Trophoblast cell (in vitro differentiated cells and primary cell): ENCODE measurements around the gene AHNAK2. TPM values are rescaled to one million over a fixed set of nuclear protein-coding genes. Genes with fewer than 3 reads are reported as not detected.
"Not testable (repeated sequence)": the region's sequence is repeated elsewhere in the genome, so short reads cannot be mapped to it uniquely, and the experiment has no call there.

Source experiments
- DNase-seq, 2 donors: peaks; one replicate each; pipeline ENCODE4 v3.0.0-alpha.2; 2016
- H2AFZ ChIP-seq: 2 replicates; pipeline ENCODE4 v1.6.1; 2013; ENCODE audit warnings: low read length, moderate library complexity, mild to moderate bottlenecking; ENCODE audit not compliant: insufficient read depth, poor library complexity
- H2AK5ac ChIP-seq: 2 replicates; pipeline ENCODE4 v1.6.1; 2013; ENCODE audit warnings: mild to moderate bottlenecking, low read length
- H2BK120ac ChIP-seq: 2 replicates; pipeline ENCODE4 v1.6.1; 2013; ENCODE audit warnings: low read length, mild to moderate bottlenecking, moderate library complexity; ENCODE audit not compliant: insufficient read depth, poor library complexity
- H2BK12ac ChIP-seq: 2 replicates; pipeline ENCODE4 v1.6.1; 2013; ENCODE audit warnings: mild to moderate bottlenecking, low read length, moderate library complexity
- H2BK5ac ChIP-seq: 2 replicates; pipeline ENCODE4 v1.6.1; 2013; ENCODE audit warnings: low read length, low read depth, moderate library complexity, mild to moderate bottlenecking; ENCODE audit not compliant: poor library complexity
- H3K14ac ChIP-seq: 2 replicates; pipeline ENCODE4 v1.6.1; 2013; ENCODE audit warnings: mild to moderate bottlenecking, low read length
- H3K18ac ChIP-seq: 2 replicates; pipeline ENCODE4 v1.6.1; 2013; ENCODE audit warnings: mild to moderate bottlenecking, low read length
- H3K23ac ChIP-seq: 2 replicates; pipeline ENCODE4 v1.6.1; 2013; ENCODE audit warnings: low read length
- H3K27ac ChIP-seq: 2 replicates; pipeline ENCODE4 v1.5.1; 2013; ENCODE audit warnings: low read depth, mild to moderate bottlenecking, inconsistent platforms, low read length, moderate library complexity
- H3K27me3 ChIP-seq: 2 replicates; pipeline ENCODE4 v1.6.1; 2013; ENCODE audit warnings: inconsistent platforms, mild to moderate bottlenecking, low read length, moderate library complexity; ENCODE audit not compliant: insufficient read depth
- H3K36me3 ChIP-seq, 2 experiments: 1 replicate in 1 of 2; 2 replicates in 1 of 2; pipeline ENCODE4 v1.6.1; 2013; ENCODE audit warnings: low read length in 2 of 2, mild to moderate bottlenecking in 2 of 2, moderate library complexity in 1 of 2; ENCODE audit not compliant: insufficient read depth in 2 of 2, control insufficient read depth in 1 of 2
- H3K4ac ChIP-seq: 2 replicates; pipeline ENCODE4 v1.6.1; 2013; ENCODE audit warnings: low read depth, mild to moderate bottlenecking, low read length, moderate library complexity
- H3K4me1 ChIP-seq, 2 experiments: 1 replicate in 1 of 2; 2 replicates in 1 of 2; pipeline ENCODE4 v1.6.1; 2013; ENCODE audit warnings: low read length in 2 of 2, mild to moderate bottlenecking in 2 of 2, moderate library complexity in 1 of 2; ENCODE audit not compliant: insufficient read depth in 2 of 2, control insufficient read depth in 1 of 2
- H3K4me2 ChIP-seq: 2 replicates; pipeline ENCODE4 v1.6.1; 2013; ENCODE audit warnings: inconsistent platforms, mild to moderate bottlenecking, low read length, moderate library complexity
- H3K4me3 ChIP-seq: 2 replicates; pipeline ENCODE4 v1.5.1; 2013; ENCODE audit warnings: mild to moderate bottlenecking, low read depth, low read length, inconsistent platforms
- H3K79me1 ChIP-seq: one replicate; pipeline ENCODE4 v1.6.1; 2013; ENCODE audit warnings: low read length
- H3K79me2 ChIP-seq: 2 replicates; pipeline ENCODE4 v1.6.1; 2013; ENCODE audit warnings: low read length, mild to moderate bottlenecking; ENCODE audit not compliant: control insufficient read depth, insufficient read depth, poor library complexity
- H3K9ac ChIP-seq: 2 replicates; pipeline ENCODE4 v1.6.1; 2013; ENCODE audit warnings: mild to moderate bottlenecking, low read length
- H3K9me3 ChIP-seq: 2 replicates; pipeline ENCODE4 v1.6.1; 2013; ENCODE audit warnings: low read depth, mild to moderate bottlenecking, control low read depth, inconsistent platforms, low read length; ENCODE audit not compliant: insufficient read depth
- H4K12ac ChIP-seq: 2 replicates; pipeline ENCODE4 v1.6.1; 2013; ENCODE audit warnings: low read depth, mild to moderate bottlenecking, low read length, moderate library complexity
- H4K8ac ChIP-seq: 2 replicates; pipeline ENCODE4 v1.6.1; 2013; ENCODE audit warnings: low read depth, mild to moderate bottlenecking, low read length, moderate library complexity
- H4K91ac ChIP-seq: one replicate; pipeline ENCODE4 v1.6.1; 2013; ENCODE audit warnings: low read depth, mild to moderate bottlenecking, low read length, moderate library complexity
- WGBS: extraction: QIAGEN DNeasy Blood & Tissue Kit; methylation state at CpG from one replicate; pipeline ENCODE4 v1.1.7; 2013; ENCODE audit warnings: missing lambda C conversion rate; ENCODE audit not compliant: insufficient read length, insufficient coverage; ENCODE audit errors: extremely low coverage; 5-methylcytosine and 5-hydroxymethylcytosine counted together
- polyA plus RNA-seq: library from polyadenylated mRNA; stranded (reverse); fragments of 200-250 nt; gene quantifications from 2 replicates; pipeline ENCODE4 v1.2.3, GENCODE V29; 2013

AHNAK2 gene
- 1.2 and 1.5 TPM in 2 replicates for polyA plus RNA-seq

DNA sequence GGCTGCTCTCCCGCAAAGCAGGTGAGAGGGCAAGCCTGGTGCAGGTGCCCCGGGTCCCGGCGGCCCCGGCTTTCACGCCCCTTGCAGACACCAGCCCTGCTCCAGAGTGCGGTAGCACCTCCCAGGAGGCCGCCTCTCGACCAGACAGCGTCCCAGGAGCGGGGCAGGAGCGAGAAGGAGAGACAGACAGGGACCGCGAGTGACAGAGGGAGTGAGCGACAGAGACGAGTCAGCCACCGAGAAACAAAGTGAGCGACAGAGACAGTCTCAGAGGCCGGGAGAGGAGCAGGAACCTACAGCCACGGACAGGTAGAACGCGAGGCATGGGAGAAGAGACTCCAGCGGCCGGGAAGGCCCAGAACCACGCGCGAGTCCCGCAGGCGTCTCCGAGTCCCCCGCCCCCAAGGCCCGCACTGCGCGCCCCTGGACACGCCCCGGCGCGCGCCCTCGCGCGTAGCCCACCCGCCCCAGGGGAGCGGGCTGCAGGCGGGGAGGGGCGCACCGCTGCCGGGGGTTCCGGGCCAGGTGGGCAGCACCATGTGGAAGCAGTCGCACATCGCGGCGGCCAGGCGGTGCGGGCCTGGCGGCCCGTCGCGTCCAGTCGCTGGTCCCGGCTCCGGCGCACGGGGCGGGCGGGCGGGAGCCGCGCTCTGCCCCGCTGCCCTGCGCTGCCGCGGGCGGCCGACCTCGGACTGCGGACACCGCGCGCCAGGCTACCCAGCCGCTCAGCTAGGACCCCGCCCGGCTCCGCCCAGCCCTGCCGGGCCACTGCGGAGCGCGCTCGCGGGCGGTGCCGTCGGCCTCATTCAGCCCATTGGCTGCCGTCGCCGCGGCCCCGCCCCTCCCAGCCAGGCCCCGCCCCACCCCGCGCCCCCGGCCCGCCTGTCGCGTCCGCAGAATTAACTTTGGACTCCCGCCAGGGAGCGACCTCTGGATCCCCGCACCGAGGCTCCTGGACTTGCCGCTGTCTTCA lies at the start of gene AHNAK2:
Gene AHNAK2 (minus strand): TSS at position 694 of the 973 bp plus-strand sequence. CDS start 137 bp downstream, at position 557.
- no peak within 1 kb of the TSS for H3K18ac ChIP-seq
- peak within 1 kb of the TSS; percentile 69 for H3K4me2 ChIP-seq

DNA sequence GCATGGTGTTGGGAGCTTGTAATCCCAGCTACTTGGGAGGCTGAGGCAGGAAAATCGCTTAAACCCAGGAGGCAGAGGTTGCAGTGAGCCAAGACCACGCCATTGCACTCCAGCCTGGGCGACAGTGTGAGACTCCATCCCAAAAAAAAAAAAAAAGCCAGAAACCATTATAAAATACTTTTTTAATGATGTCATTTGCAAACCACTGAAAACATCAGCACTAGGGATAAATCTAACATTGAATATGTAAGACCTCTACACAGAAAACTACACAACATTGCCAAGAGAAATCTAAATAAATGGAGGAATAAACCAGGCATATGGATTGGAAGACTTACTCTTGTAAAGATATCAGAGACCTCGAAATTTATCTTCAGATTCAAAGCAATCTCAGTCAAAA lies 49.5 kb upstream of the AHNAK2 start:
- not testable (repeated sequence) for H2BK12ac ChIP-seq, H3K18ac ChIP-seq, H3K23ac ChIP-seq, H3K79me1 ChIP-seq, H3K4me2 ChIP-seq, H4K8ac ChIP-seq, H3K4me3 ChIP-seq, H3K14ac ChIP-seq, H3K4me1 ChIP-seq, H3K27ac ChIP-seq, H2BK120ac ChIP-seq, H2BK5ac ChIP-seq, H3K27me3 ChIP-seq, H2AFZ ChIP-seq, H3K9ac ChIP-seq, H4K12ac ChIP-seq, H3K9me3 ChIP-seq, H2AK5ac ChIP-seq, H3K36me3 ChIP-seq, H3K4ac ChIP-seq, H4K91ac ChIP-seq, H3K79me2 ChIP-seq, DNase-seq
- no CpG with 5 or more reads among the region's 4 CpGs for WGBS

More for the DNA sequence above, at the start of gene AHNAK2:
- Histone ChIP-seq H4K12ac (no peak within 1 kb of the TSS), H3K14ac (no peak within 1 kb of the TSS), H3K23ac (no peak within 1 kb of the TSS), H2BK120ac (no peak within 1 kb of the TSS), H3K27ac (no peak within 1 kb of the TSS), H4K8ac (no peak within 1 kb of the TSS), H3K27me3 (peaks cover 10% of the 10 kb centered on the region), H4K91ac (no peak within 1 kb of the TSS), H3K36me3 (no peaks in the 10 kb centered on the region), H3K79me1 (no peaks in the 10 kb centered on the region), H2AK5ac (no peak within 1 kb of the TSS), H3K4ac (no peak within 1 kb of the TSS), H2AFZ (no peak within 1 kb of the TSS), H3K79me2 (no peaks in the 10 kb centered on the region), H3K9ac (no peak within 1 kb of the TSS), H2BK12ac (no peak within 1 kb of the TSS), H2BK5ac (no peak within 1 kb of the TSS), H3K9me3 (peaks cover 9% of the 10 kb centered on the region), H3K4me1 (peaks cover 3 to 20% of the 10 kb centered on the region in 2 experiments), H3K4me3 (peak within 1 kb of the TSS; percentile 53)
- WGBS, result no CpG with 5 or more reads among the region's 111 CpGs
- DNase-seq, result peak; percentile 88

- Histone ChIP-seq H3K79me1 (no peaks in the 10 kb centered on the region), H2BK120ac (no peak overlapping the region), H3K27ac (no peak overlapping the region), H3K18ac (no peak overlapping the region), H3K27me3 (no peaks in the 10 kb centered on the region), H3K4me1 (peaks cover 0 to 1% of the 10 kb centered on the region in 2 experiments), H4K91ac (no peak overlapping the region), H3K4me3 (no peak overlapping the region), H4K8ac (no peak overlapping the region), H3K14ac (no peak overlapping the region), H2BK5ac (no peak overlapping the region), H3K9me3 (peaks cover 1% of the 10 kb centered on the region), H3K4ac (no peak overlapping the region), H3K4me2 (no peak overlapping the region), H2AK5ac (no peak overlapping the region), H3K36me3 (no peaks in the 10 kb centered on the region), H4K12ac (no peak overlapping the region), H3K79me2 (no peaks in the 10 kb centered on the region), H3K23ac (no peak overlapping the region), H2AFZ (no peak overlapping the region), H3K9ac (no peak overlapping the region), H2BK12ac (no peak overlapping the region)
- no CpG with 5 or more reads among the region's 1 CpG for WGBS
- peak in 1 of 2 donors; percentile 53 for DNase-seq
Measured at GRCh38 chr14:105026802-105027563, 48.8 kb upstream of the AHNAK2 start.

DNA sequence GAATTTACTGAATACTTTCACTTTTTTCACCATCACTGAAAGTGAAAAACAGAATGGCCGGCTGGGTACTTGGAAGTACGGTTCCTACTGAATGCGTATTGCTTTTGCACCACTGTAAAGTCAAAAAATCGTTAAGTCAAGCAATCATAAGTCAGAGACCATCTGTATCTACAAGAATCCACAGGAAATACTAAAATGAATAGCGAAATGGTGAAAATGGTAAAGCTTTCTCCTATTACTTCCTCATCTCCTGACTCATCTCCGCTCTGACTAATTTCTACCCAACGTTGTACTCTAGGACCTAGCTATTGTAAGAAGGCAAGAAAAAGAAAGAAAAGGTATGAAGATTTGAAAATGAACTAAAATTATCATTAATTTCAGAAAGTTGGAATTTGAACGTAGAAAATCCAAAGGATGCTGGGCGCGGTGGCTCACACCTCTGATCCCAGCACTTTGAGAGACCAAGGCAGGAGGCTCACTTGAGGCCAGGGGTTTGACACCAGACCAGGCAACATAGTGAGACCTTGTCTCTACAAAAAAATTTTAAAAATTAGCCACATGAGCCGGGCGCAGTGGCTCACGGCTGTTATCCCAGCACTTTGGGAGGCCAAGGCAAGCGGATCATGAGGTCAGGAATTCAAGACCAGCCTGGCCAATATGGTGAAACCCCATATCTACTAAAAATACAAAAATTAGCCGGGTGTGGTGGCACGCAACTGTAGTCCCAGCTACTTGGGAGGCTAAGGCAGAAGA lies 48.0 kb upstream of the AHNAK2 start:
- Histone ChIP-seq H2BK5ac (no peak overlapping the region), H3K4me1 (peaks cover 2 to 4% of the 10 kb centered on the region in 2 experiments), H3K9ac (no peak overlapping the region), H4K91ac (no peak overlapping the region), H2AFZ (no peak overlapping the region), H4K8ac (no peak overlapping the region), H3K79me1 (peaks cover 5% of the 10 kb centered on the region), H3K4me2 (no peak overlapping the region), H3K23ac (no peak overlapping the region), H3K27me3 (no peaks in the 10 kb centered on the region), H2BK120ac (no peak overlapping the region), H3K9me3 (peaks cover 1% of the 10 kb centered on the region), H2AK5ac (no peak overlapping the region), H3K79me2 (peaks cover 2% of the 10 kb centered on the region), H3K36me3 (no peaks in the 10 kb centered on the region), H3K4ac (no peak overlapping the region), H2BK12ac (no peak overlapping the region), H3K14ac (no peak overlapping the region), H3K4me3 (no peak overlapping the region), H3K18ac (no peak overlapping the region), H4K12ac (no peak overlapping the region), H3K27ac (no peak overlapping the region)
- DNase-seq, result peak in 1 of 2 donors; percentile 61
- no CpG with 5 or more reads among the region's 16 CpGs for WGBS
